ENCODE data around the gene GJA9.
"Not testable (repeated sequence)": the region's sequence is repeated elsewhere in the genome, so short reads cannot be mapped to it uniquely, and the experiment has no call there.

The GJA9 gene

GRCh38 chr1:38917337-38917736, 36.0 kb upstream of the GJA9 start:
- DNase-seq (ENCODE audit: low read depth in 1 of 2, low spot score in 1 of 2) = no peak
- H3K4me3 ChIP-seq (replicated peaks; ENCODE audit: insufficient read depth, low read length) = no peak overlapping the region
- TF ChIP-seq REST (IDR thresholded peaks at IDR 0.05; ENCODE audit: insufficient replicate concordance, low read depth) (no peak), SPI1 (IDR thresholded peaks at IDR 0.05; ENCODE audit: borderline replicate concordance, low read depth) (no peak), GABPA (IDR thresholded peaks at IDR 0.05; ENCODE audit: low read depth) (no peak), POLR2AphosphoS5 (IDR thresholded peaks at IDR 0.05; ENCODE audit: low read depth) (no peak)
- TF ChIP-seq, protein P1, sequence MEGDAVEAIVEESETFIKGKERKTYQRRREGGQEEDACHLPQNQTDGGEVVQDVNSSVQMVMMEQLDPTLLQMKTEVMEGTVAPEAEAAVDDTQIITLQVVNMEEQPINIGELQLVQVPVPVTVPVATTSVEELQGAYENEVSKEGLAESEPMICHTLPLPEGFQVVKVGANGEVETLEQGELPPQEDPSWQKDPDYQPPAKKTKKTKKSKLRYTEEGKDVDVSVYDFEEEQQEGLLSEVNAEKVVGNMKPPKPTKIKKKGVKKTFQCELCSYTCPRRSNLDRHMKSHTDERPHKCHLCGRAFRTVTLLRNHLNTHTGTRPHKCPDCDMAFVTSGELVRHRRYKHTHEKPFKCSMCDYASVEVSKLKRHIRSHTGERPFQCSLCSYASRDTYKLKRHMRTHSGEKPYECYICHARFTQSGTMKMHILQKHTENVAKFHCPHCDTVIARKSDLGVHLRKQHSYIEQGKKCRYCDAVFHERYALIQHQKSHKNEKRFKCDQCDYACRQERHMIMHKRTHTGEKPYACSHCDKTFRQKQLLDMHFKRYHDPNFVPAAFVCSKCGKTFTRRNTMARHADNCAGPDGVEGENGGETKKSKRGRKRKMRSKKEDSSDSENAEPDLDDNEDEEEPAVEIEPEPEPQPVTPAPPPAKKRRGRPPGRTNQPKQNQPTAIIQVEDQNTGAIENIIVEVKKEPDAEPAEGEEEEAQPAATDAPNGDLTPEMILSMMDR (IDR thresholded peaks at IDR 0.05; ENCODE audit: insufficient read depth, low read length) = no peak
- no peaks in the 10 kb centered on the region for H3K27me3 ChIP-seq (ENCODE audit: insufficient read depth, poor library complexity, severe bottlenecking)
- H3K27ac ChIP-seq (replicated peaks) = no peak overlapping the region

- DNase-seq (ENCODE audit: low read depth in 1 of 2, low spot score in 1 of 2) = no peak
- H3K4me3 ChIP-seq (replicated peaks; ENCODE audit: insufficient read depth, low read length) = no peak overlapping the region
Observed at GRCh38 chr1:38915352-38915948, 34.1 kb upstream of the GJA9 start.

GRCh38 chr1:38914908-38915307, 33.5 kb upstream of the GJA9 start:
- H3K27ac ChIP-seq (replicated peaks); DNase-seq (ENCODE audit: low read depth in 1 of 2, low spot score in 1 of 2); H3K27me3 ChIP-seq (ENCODE audit: insufficient read depth, poor library complexity, severe bottlenecking); H3K4me3 ChIP-seq (replicated peaks; ENCODE audit: insufficient read depth, low read length): not testable (repeated sequence)

More at GRCh38 chr1:38915352-38915948, 34.1 kb upstream of the GJA9 start:
- Histone ChIP-seq H3K27me3 (ENCODE audit: insufficient read depth, poor library complexity, severe bottlenecking) (no peaks in the 10 kb centered on the region), H3K27ac (replicated peaks) (no peak overlapping the region)
- no peak for TF ChIP-seq GABPA (IDR thresholded peaks at IDR 0.05; ENCODE audit: low read depth)
- no peak for TF ChIP-seq REST (IDR thresholded peaks at IDR 0.05; ENCODE audit: insufficient replicate concordance, low read depth)

- no peak overlapping the region for H3K4me3 ChIP-seq (replicated peaks; ENCODE audit: insufficient read depth, low read length)
- TF ChIP-seq GABPA (IDR thresholded peaks at IDR 0.05; ENCODE audit: low read depth) (no peak), SPI1 (IDR thresholded peaks at IDR 0.05; ENCODE audit: borderline replicate concordance, low read depth) (no peak), POLR2AphosphoS5 (IDR thresholded peaks at IDR 0.05; ENCODE audit: low read depth) (no peak), REST (IDR thresholded peaks at IDR 0.05; ENCODE audit: insufficient replicate concordance, low read depth) (no peak)
- TF ChIP-seq, protein P1 (IDR thresholded peaks at IDR 0.05; ENCODE audit: insufficient read depth, low read length) = no peak
- no peaks in the 10 kb centered on the region for H3K27me3 ChIP-seq (ENCODE audit: insufficient read depth, poor library complexity, severe bottlenecking)
- DNase-seq (ENCODE audit: low read depth in 1 of 2, low spot score in 1 of 2) = no peak
- H3K27ac ChIP-seq (replicated peaks) = no peak overlapping the region
Observed at GRCh38 chr1:38908821-38909220, 27.4 kb upstream of the GJA9 start.

Data from HL-60 (cell line).